T-cell (primary cell): ENCODE results near the gene WDR35. TPM values are rescaled to one million over a fixed set of nuclear protein-coding genes. Genes with fewer than 3 reads are reported as not detected.

Experiments
- ATAC-seq, 4 experiments: fragments of 200-7000 bp in 3 of 4; fragments of 150-1000 bp in 1 of 4; cut with Tn5 transposase; replicated peaks in 1 of 4; 1 replicate in 3 of 4; 2 replicates in 1 of 4; pipeline ENCODE4 v1.10.0; 2021; ENCODE audit warnings: moderate library complexity in 3 of 4, mild to moderate bottlenecking in 2 of 4, moderate number of reproducible peaks in 1 of 4
- CTCF ChIA-PET, 2 donors: fragments of 300-600 bp; sonication (Branson Sonifier 250); formaldehyde crosslinking; loops; one replicate each; lab custom pipeline; 2022; ENCODE audit warnings: antibody characterized with exemption in 2 of 2; lab: Charles Lee
- POLR2A ChIA-PET, 2 donors: fragments of 300-600 bp; sonication (Branson Sonifier 250); formaldehyde crosslinking; loops; one replicate each; lab custom pipeline; 2022; ENCODE audit warnings: antibody characterized with exemption in 2 of 2; lab: Charles Lee
- DNase-seq, 35 experiments: peaks; one replicate each; pipeline versions ENCODE4 v3.0.0 to v3.0.0-alpha.2; 2013 to 2023
- H3K27ac ChIP-seq: one replicate; pipeline ENCODE4 v1.5.1; 2013; ENCODE audit warnings: low read length
- H3K27me3 ChIP-seq, 2 experiments: replicated peaks in 1 of 2; 1 replicate in 1 of 2; 2 replicates in 1 of 2; pipeline versions ENCODE4 v1.6.1 to v1.7.0; 2013; ENCODE audit warnings: low read length in 1 of 2, mixed read lengths in 1 of 2; ENCODE audit not compliant: control insufficient read depth in 2 of 2, insufficient read depth in 2 of 2; ENCODE audit errors: extremely low read depth in 1 of 2
- H3K36me3 ChIP-seq, 2 donors: 1 replicate in 1 of 2; 2 replicates in 1 of 2; pipeline versions ENCODE4 v1.6.1 to v1.7.0; 2013; ENCODE audit warnings: low read length in 1 of 2; ENCODE audit not compliant: control insufficient read depth in 2 of 2, insufficient read depth in 1 of 2; ENCODE audit errors: extremely low read depth in 1 of 2
- H3K4me1 ChIP-seq, 2 experiments: 1 replicate in 1 of 2; 2 replicates in 1 of 2; pipeline versions ENCODE4 v1.6.1 to v1.7.0; 2013; ENCODE audit warnings: low read length in 2 of 2, mixed read lengths in 1 of 2; ENCODE audit not compliant: insufficient read depth in 2 of 2, control insufficient read depth in 1 of 2; ENCODE audit errors: extremely low read depth in 1 of 2
- H3K4me3 ChIP-seq, 2 donors: 1 replicate in 1 of 2; 2 replicates in 1 of 2; pipeline versions ENCODE4 v1.5.1 to v1.7.0; 2013; ENCODE audit warnings: mild to moderate bottlenecking in 2 of 2, low read length in 1 of 2, moderate library complexity in 1 of 2; ENCODE audit not compliant: control insufficient read depth in 1 of 2; ENCODE audit errors: extremely low read depth in 1 of 2
- H3K9me3 ChIP-seq: 2 replicates; pipeline ENCODE4 v1.7.0; 2013
- H3K27ac Mint-ChIP-seq, 2 donors: one replicate each; pipeline ENCODE4 v1.8.0; 2020 to 2021; ENCODE audit warnings: mild to moderate bottlenecking in 2 of 2, mixed read lengths in 2 of 2
- H3K27me3 Mint-ChIP-seq, 2 donors: one replicate each; pipeline ENCODE4 v1.8.0; 2021 to 2022; ENCODE audit warnings: mixed read lengths in 2 of 2
- H3K36me3 Mint-ChIP-seq: one replicate; pipeline ENCODE4 v1.8.0; 2021; ENCODE audit warnings: mixed read lengths
- H3K4me1 Mint-ChIP-seq, 3 donors: one replicate each; pipeline ENCODE4 v1.8.0; 2020 to 2022; ENCODE audit warnings: mixed read lengths in 3 of 3, mild to moderate bottlenecking in 1 of 3
- H3K4me3 Mint-ChIP-seq, 3 donors: one replicate each; pipeline ENCODE4 v1.8.0; 2020 to 2022; ENCODE audit warnings: mild to moderate bottlenecking in 3 of 3, mixed read lengths in 3 of 3, moderate library complexity in 3 of 3
- H3K9me3 Mint-ChIP-seq, 3 donors: one replicate each; pipeline ENCODE4 v1.8.0; 2020 to 2022; ENCODE audit warnings: mixed read lengths in 3 of 3
- WGBS: methylation state at CpG from one replicate; pipeline ENCODE4 v1.1.5; 2013; ENCODE audit warnings: missing lambda C conversion rate; ENCODE audit not compliant: insufficient coverage; 5-methylcytosine and 5-hydroxymethylcytosine counted together
- total RNA-seq, 35 experiments: library from RNA in 6 of 35; stranded (reverse) in 6 of 35; fragments of 120-200 nt in 1 of 35; gene quantifications; one replicate each; pipeline versions ENCODE4 v1.2.1 to v1.2.4 and lab custom pipeline; 2013 to 2026

The WDR35 gene
- total RNA-seq, 5 donors from 2014 or later (not counting 1 experiment from before 2014, with no cell fraction given), result 3.7 to 5.7 (median 4.9) TPM

DNA sequence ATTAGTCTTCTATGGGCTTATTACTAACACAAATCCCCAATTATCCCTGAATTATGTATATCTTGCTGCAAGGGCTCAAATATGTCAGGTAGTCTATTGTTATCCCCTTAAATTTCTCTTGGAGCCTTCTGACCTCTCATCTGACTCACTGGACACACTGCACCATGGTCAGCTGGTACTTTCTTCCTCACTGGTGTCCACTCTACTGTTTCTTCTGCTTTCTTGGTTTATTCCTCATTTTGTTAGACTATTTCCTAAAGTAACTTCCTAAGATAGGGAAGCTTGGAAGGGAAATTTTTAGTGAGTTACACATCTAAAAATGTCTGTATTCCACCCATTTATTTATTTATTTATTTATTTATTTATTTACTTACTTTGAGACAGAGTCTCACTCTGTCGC lies 26.5 kb downstream of the WDR35 start:
- Mint-ChIP-seq H3K9me3 (no peaks in the 10 kb centered on the region), H3K27me3 (no peaks in the 10 kb centered on the region), H3K4me1 (no peaks in the 10 kb centered on the region), H3K27ac (no peak overlapping the region), H3K4me3 (no peak overlapping the region), H3K36me3 (peaks cover 40% of the 10 kb centered on the region)
- DNase-seq (no peak), ATAC-seq (no peak)
- H3K9me3 ChIP-seq, result no peaks in the 10 kb centered on the region
- H3K36me3 ChIP-seq, result peaks cover 0 to 7% of the 10 kb centered on the region in 2 donors
- WGBS, result 100% methylated on average over 1 of the region's 1 CpG
- H3K27me3 ChIP-seq, result no peaks in the 10 kb centered on the region
- no peaks in the 10 kb centered on the region for H3K4me1 ChIP-seq
- no peak overlapping the region for H3K27ac ChIP-seq
- CTCF ChIA-PET, result no interaction called here
- H3K4me3 ChIP-seq, result no peak overlapping the region
- POLR2A ChIA-PET, result interaction anchor here in 1 of 2 donors (0.6 kb wide), 1 partner anchor 75 kb away, joined by 3 read pairs; no protein-coding TSS in a partner anchor

DNA sequence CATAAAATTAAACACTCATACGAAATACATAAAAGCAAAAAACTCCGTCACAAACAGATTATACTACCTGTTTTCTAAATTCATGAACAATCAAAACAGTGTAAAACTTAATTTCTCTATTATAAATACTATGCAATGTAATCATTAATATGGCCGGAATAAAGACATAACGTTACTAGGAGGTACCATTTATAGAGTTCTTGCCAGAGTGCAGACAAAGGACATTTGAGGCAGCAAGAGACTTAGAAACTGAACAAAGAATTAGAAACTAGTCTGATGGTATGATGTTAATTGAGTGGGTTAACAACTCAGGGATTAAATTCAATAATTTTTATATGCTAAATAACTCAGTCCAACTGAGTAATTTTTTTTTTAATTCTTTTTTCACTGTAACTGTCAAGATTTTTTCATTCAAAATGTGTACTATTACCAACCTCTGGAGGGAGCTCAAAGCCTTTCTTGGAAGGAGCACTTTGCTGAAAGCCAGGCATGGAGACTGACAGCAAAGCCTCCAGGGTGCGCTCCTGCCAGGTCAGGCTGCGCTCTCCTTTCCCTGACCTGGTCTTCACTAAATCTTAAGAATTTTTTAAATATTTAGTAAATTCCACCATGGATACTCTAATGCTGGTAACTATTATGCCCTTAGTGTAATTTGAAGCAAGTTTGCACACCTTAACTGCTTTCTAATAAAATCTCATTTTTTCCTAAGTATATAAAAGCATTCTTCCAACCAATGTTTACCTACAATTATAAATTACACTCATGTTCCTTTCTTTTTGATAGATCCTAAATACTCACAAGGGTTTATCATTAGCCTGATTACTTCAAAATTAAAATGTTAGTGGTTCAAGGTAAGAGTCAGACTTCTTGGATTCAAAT lies 34.1 kb downstream of the WDR35 start:
- DNase-seq (peak in 32 of 35 experiments; percentile 3 to 70 (median 26)), ATAC-seq (peak; percentile 63 to 83 (median 78))
- no peak overlapping the region for H3K27ac ChIP-seq
- H3K4me1 Mint-ChIP-seq, result no peaks in the 10 kb centered on the region
- no peaks in the 10 kb centered on the region for H3K27me3 ChIP-seq
- H3K4me3 ChIP-seq, result no peak overlapping the region
- no peaks in the 10 kb centered on the region for H3K36me3 ChIP-seq
- no peaks in the 10 kb centered on the region for H3K4me1 ChIP-seq
- H3K9me3 ChIP-seq, result no peaks in the 10 kb centered on the region
- peaks cover 21% of the 10 kb centered on the region for H3K36me3 Mint-ChIP-seq
- no CpG with 5 or more reads among the region's 6 CpGs for WGBS
- POLR2A ChIA-PET, result no interaction called here
- H3K9me3 Mint-ChIP-seq, result no peaks in the 10 kb centered on the region
- no peak overlapping the region for H3K4me3 Mint-ChIP-seq
- no peak overlapping the region for H3K27ac Mint-ChIP-seq
- no peaks in the 10 kb centered on the region for H3K27me3 Mint-ChIP-seq
- CTCF ChIA-PET, result interaction anchor here (0.7 to 2.2 kb wide), 7 partner anchors 60 to 456 kb away, joined by 3 to 14 read pairs (median 4); no protein-coding TSS in a partner anchor

DNA sequence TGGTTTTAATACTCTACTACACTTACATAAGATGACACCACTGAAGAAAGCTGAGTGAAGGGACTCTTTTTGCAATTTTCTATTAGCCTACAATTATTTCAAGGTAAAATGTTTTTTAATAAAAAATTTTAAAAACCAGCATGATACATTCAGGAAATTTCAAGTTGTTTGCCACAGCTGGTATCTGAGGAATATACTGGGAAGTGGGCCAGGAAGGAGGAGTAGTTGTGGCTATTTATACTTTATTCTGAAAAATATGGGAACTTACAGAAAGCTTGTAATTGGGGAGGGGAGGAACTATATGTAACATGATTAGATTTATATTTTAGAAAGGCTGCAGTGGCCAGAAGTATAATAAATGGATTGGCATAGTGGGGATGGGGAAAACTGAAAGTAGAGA lies 40.8 kb downstream of the WDR35 start:
- ATAC-seq (no peak), DNase-seq (no peak)
- no peak overlapping the region for H3K4me3 ChIP-seq
- no peaks in the 10 kb centered on the region for H3K4me1 ChIP-seq
- POLR2A ChIA-PET, result no interaction called here
- H3K36me3 ChIP-seq, result peaks cover 0 to 5% of the 10 kb centered on the region in 2 donors
- no peaks in the 10 kb centered on the region for H3K27me3 ChIP-seq
- Mint-ChIP-seq H3K27me3 (no peaks in the 10 kb centered on the region), H3K27ac (no peak overlapping the region), H3K36me3 (peaks cover 52% of the 10 kb centered on the region), H3K9me3 (no peaks in the 10 kb centered on the region), H3K4me1 (no peaks in the 10 kb centered on the region), H3K4me3 (no peak overlapping the region)
- H3K9me3 ChIP-seq, result no peaks in the 10 kb centered on the region
- CTCF ChIA-PET, result no interaction called here
- no peak overlapping the region for H3K27ac ChIP-seq

DNA sequence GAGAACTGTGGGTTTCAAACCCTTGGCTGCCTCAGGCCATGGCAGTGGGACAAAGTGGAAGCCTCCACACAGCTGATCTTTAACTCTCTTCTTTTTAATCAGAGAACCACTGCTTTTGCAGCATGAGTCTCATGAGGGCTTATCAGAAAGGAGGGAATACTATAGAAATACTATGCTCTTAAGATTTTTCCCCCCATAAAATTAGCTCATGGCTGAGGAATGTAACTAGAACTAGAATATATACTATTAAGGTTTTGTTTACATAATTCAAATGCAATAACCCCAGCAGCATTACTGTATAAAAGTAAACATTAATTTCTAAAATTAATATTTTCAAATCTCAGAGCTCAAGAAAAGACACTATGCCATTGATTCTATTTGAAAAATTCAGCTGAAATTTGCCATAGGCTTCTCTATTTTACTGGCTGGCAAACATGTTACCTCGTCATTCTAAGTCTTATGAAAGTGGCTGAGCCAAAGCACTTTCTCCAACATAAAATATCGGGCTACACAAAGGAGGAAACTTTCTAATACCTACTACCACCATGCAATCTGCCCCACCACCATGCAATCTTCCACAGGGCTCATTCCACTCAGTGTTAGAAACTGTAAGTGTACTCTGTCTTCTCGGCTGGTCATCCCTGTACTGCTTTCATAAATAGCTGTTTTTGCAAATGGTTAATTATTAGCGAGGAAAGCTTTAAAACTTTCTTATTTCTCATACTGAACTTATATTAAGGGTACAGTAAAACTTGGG lies 42.5 kb downstream of the WDR35 start:
- Mint-ChIP-seq H3K4me1 (no peaks in the 10 kb centered on the region), H3K4me3 (no peak overlapping the region), H3K27ac (no peak overlapping the region), H3K9me3 (no peaks in the 10 kb centered on the region), H3K36me3 (peaks cover 46% of the 10 kb centered on the region), H3K27me3 (no peaks in the 10 kb centered on the region)
- Histone ChIP-seq H3K27ac (no peak overlapping the region), H3K9me3 (no peaks in the 10 kb centered on the region), H3K4me1 (no peaks in the 10 kb centered on the region), H3K4me3 (no peak overlapping the region), H3K27me3 (no peaks in the 10 kb centered on the region), H3K36me3 (peaks cover 0 to 5% of the 10 kb centered on the region in 2 donors)
- CTCF ChIA-PET, result no interaction called here
- POLR2A ChIA-PET, result interaction anchor here in 1 of 2 donors (0.6 kb wide), 1 partner anchor 10 kb away, joined by 4 read pairs; no protein-coding TSS in a partner anchor
- no peak for DNase-seq
- 100% methylated on average over 2 of the region's 4 CpGs for WGBS
- ATAC-seq, result no peak

DNA sequence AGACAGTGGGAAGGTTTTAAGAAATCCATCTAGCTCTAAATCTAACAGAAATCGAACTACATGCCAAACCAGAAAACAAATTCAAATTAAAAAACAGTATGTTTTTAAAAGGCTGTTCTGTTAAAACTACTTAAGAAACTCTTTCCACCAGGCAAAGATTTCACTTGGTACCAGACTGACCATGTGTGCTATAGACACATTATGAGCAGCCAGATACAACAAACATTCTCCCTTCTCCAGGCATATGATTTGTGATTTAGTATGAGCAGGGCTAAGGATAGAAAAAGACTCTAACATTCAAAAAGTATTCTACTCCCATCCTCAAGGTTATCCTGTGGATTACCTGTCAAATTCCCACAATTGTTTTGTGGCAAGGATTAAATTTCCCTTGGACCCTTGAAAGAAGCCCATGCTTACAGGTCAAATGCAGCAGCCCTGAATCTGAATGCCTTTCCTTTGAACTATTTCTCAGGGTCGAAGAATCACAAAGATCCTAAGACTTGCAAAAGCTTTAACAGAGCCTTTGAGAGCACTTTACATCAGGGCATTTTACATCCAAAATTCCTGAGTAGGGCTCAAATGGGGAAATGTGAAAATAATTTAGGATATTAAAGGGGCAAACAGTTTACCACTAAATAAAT lies 45.6 kb downstream of the WDR35 start:
- WGBS, result no CpG with 5 or more reads among the region's 2 CpGs
- peaks cover 38% of the 10 kb centered on the region for H3K36me3 Mint-ChIP-seq
- no peaks in the 10 kb centered on the region for H3K27me3 Mint-ChIP-seq
- POLR2A ChIA-PET, result no interaction called here
- Histone ChIP-seq H3K9me3 (no peaks in the 10 kb centered on the region), H3K36me3 (peaks cover 0 to 3% of the 10 kb centered on the region in 2 donors), H3K4me3 (no peak overlapping the region), H3K27me3 (no peaks in the 10 kb centered on the region), H3K27ac (no peak overlapping the region), H3K4me1 (no peaks in the 10 kb centered on the region)
- ATAC-seq, result no peak
- H3K4me1 Mint-ChIP-seq, result no peaks in the 10 kb centered on the region
- CTCF ChIA-PET, result no interaction called here
- H3K9me3 Mint-ChIP-seq, result no peaks in the 10 kb centered on the region
- H3K4me3 Mint-ChIP-seq, result no peak overlapping the region
- DNase-seq, result no peak
- H3K27ac Mint-ChIP-seq, result no peak overlapping the region

DNA sequence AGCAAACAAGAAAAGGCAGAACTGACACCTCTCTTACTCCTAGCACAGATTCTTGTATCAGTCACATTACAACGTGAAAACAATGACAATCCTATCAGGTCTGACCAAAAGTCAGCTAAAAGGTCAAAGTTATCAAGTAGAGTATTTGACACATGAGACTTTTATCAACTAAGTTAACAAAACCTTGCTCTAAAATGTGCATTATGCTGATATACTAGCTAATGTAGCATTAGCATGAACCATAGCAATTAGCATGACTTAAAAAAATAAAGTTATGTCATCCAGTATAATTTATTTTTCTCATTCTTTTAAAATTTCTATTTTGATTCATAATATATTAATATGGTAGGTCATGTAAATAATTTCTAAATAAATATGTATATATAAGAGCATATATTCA lies 46.7 kb downstream of the WDR35 start:
- Histone ChIP-seq H3K4me3 (no peak overlapping the region), H3K27ac (no peak overlapping the region), H3K4me1 (no peaks in the 10 kb centered on the region), H3K9me3 (no peaks in the 10 kb centered on the region), H3K27me3 (no peaks in the 10 kb centered on the region), H3K36me3 (peaks cover 0 to 6% of the 10 kb centered on the region in 2 donors)
- POLR2A ChIA-PET, result no interaction called here
- Mint-ChIP-seq H3K27ac (no peak overlapping the region), H3K27me3 (no peaks in the 10 kb centered on the region), H3K4me3 (no peak overlapping the region), H3K4me1 (no peaks in the 10 kb centered on the region), H3K9me3 (no peaks in the 10 kb centered on the region), H3K36me3 (peaks cover 35% of the 10 kb centered on the region)
- no CpG with 5 or more reads among the region's 1 CpG for WGBS
- no peak for ATAC-seq
- no peak for DNase-seq
- CTCF ChIA-PET, result interaction anchor here in 1 of 2 donors (0.9 kb wide), 1 partner anchor 72 kb away, joined by 4 read pairs; no protein-coding TSS in a partner anchor
